Esophagus muscularis mucosa (tissue), 4 donors: ENCODE data around the gene IRF9.
A peak's percentile ranks its signal among the peaks of the same experiment; 100 is the strongest.

Experiments used
- EP300 ChIP-seq: sonication (generic); formaldehyde crosslinking; IDR thresholded peaks from one replicate; pipeline ENCODE4 v1.6.1; 2017; ENCODE audit warnings: antibody characterized with exemption
- POLR2A ChIP-seq: fragments of 450-650 bp; IDR thresholded peaks from one replicate; pipeline ENCODE4 v1.6.1; 2017; ENCODE audit warnings: antibody characterized with exemption, moderate library complexity, mild to moderate bottlenecking, low read depth
- POLR2AphosphoS5 ChIP-seq, 2 donors: sonication (generic); formaldehyde crosslinking; IDR thresholded peaks; one replicate each; pipeline ENCODE4 v1.6.1; 2017; ENCODE audit warnings: antibody characterized with exemption in 2 of 2
- TF ChIP-seq, protein P1 (sequence below), 3 experiments: fragments of 200-600 bp in 2 of 3; fragments of 450-650 bp in 1 of 3; sonication (generic) in 2 of 3; IDR thresholded peaks; one replicate each; pipeline ENCODE4 v1.5.1; 2017 to 2019; ENCODE audit warnings: antibody characterized with exemption in 3 of 3, mild to moderate bottlenecking in 2 of 3, moderate library complexity in 1 of 3

DNA sequence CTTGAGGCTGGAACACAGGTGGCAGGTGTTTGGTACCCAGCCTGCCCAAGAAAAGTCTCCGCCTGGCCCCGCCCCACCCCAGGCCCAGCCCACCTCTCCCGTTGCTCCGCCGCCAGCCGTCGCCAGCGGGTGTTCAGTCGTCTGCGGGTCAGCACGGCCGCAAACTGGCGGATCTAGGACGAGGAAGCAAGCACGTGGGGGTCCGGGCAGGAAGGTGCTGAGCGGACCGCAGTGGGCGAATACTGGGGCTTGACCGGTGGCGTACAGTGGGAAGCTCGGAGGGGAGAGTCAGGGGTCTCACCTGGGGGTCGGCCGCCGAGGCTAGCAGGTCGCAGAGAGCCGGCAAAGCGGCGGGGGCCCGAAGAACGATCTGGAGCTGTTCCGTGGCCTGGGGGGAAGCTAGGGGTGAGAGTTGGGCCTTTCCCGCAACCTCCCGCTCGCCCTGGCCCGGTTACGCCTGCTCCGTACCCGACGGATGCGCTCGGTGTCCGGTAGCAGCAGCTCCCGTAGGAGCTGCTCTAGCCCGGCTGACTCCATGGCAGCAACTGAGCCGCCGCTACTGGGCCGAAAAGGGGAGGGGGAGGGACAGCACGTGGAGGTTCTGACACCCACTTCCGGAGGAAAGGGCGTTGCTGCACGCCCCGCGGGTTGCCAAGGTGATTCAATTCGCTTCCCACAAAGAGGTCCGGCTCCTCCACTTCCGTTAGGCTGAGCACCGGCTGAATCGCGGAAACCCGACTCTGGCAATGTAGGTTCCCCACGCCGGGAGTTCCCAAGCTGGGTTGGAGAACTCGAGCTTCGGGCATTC lies 27.4 kb downstream of the IRF9 start, which contains the start of gene IPO4:
- TF ChIP-seq POLR2AphosphoS5 (IDR thresholded peaks at IDR 0.05) (peak; percentile 72 to 95), POLR2A (peak; percentile 38), EP300 (no peak)
- TF ChIP-seq, protein P1, sequence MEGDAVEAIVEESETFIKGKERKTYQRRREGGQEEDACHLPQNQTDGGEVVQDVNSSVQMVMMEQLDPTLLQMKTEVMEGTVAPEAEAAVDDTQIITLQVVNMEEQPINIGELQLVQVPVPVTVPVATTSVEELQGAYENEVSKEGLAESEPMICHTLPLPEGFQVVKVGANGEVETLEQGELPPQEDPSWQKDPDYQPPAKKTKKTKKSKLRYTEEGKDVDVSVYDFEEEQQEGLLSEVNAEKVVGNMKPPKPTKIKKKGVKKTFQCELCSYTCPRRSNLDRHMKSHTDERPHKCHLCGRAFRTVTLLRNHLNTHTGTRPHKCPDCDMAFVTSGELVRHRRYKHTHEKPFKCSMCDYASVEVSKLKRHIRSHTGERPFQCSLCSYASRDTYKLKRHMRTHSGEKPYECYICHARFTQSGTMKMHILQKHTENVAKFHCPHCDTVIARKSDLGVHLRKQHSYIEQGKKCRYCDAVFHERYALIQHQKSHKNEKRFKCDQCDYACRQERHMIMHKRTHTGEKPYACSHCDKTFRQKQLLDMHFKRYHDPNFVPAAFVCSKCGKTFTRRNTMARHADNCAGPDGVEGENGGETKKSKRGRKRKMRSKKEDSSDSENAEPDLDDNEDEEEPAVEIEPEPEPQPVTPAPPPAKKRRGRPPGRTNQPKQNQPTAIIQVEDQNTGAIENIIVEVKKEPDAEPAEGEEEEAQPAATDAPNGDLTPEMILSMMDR (IDR thresholded peaks at IDR 0.05) = peak in 1 of 3 experiments; percentile 28
